WTC11 (cell line): ENCODE results near the gene VCL.

Experiments used
- CTCF ChIP-seq: fragments of 200-600 bp; IDR thresholded peaks from 2 replicates; pipeline ENCODE4 v1.8.0; 2022; ENCODE audit warnings: antibody characterized with exemption
- JUN ChIP-seq: sonication (generic); formaldehyde crosslinking; IDR thresholded peaks from 2 replicates; pipeline ENCODE4 v1.8.0; 2023; ENCODE audit warnings: mild to moderate bottlenecking, missing genetic modification reagents
- MAX ChIP-seq: sonication (generic); formaldehyde crosslinking; IDR thresholded peaks from 2 replicates; pipeline ENCODE4 v1.8.0; 2022; ENCODE audit warnings: mild to moderate bottlenecking, missing genetic modification reagents
- SP1 ChIP-seq: sonication (generic); formaldehyde crosslinking; conservative IDR thresholded peaks from 2 replicates; pipeline ENCODE4 v1.8.1; 2022; ENCODE audit warnings: missing genetic modification reagents
- TEAD4 ChIP-seq: sonication (generic); formaldehyde crosslinking; IDR thresholded peaks from 2 replicates; pipeline ENCODE4 v1.8.0; 2022; ENCODE audit warnings: mild to moderate bottlenecking, missing genetic modification reagents
- USF1 ChIP-seq: sonication (generic); formaldehyde crosslinking; IDR thresholded peaks from 2 replicates; pipeline ENCODE4 v1.8.0; 2022; ENCODE audit warnings: mild to moderate bottlenecking, missing genetic modification reagents
- ZNF121 ChIP-seq: sonication (generic); formaldehyde crosslinking; IDR thresholded peaks from 2 replicates; pipeline ENCODE4 v1.8.0; 2023; ENCODE audit warnings: missing genetic modification reagents
- ZNF532 ChIP-seq: fragments of 250-450 bp; sonication (Bioruptor Pico); IDR thresholded peaks from 2 replicates; pipeline ENCODE4 v1.9.0; 2021; ENCODE audit warnings: mild to moderate bottlenecking, borderline replicate concordance

GRCh38 chr10:74026428-74027015 is 28.6 kb downstream of the VCL start:
- TF ChIP-seq ZNF532 (CRISPR knock-in tag) (no peak), MAX (CRISPR knock-in tag) (no peak), SP1 (CRISPR knock-in tag) (no peak), TEAD4 (CRISPR knock-in tag) (no peak), CTCF (no peak), JUN (no peak), USF1 (CRISPR knock-in tag) (no peak), ZNF121 (CRISPR knock-in tag) (no peak)
